MM.1S (cell line): ENCODE results near the gene CDH4.

Source experiments
- DNase-seq: peaks from one replicate; pipeline ENCODE4 v3.0.0-alpha.2; 2015
- H2AFZ ChIP-seq: fragments of 300-600 bp; sonication (generic); 2 replicates; pipeline ENCODE4 v1.6.0; 2016; ENCODE audit warnings: antibody characterized with exemption, low read length
- H3F3A ChIP-seq: fragments of 300-600 bp; sonication (generic); 2 replicates; pipeline ENCODE4 v1.6.1; 2016; ENCODE audit warnings: mild to moderate bottlenecking, antibody characterized with exemption, low read length, moderate library complexity, mixed read lengths; ENCODE audit not compliant: insufficient read depth
- H3K27ac ChIP-seq: fragments of 300-600 bp; sonication (generic); 2 replicates; pipeline ENCODE4 v1.5.1; 2016; ENCODE audit warnings: mild to moderate bottlenecking, low read length
- H3K27me3 ChIP-seq: fragments of 300-600 bp; sonication (generic); replicated peaks from 2 replicates; pipeline ENCODE4 v1.6.0; 2016; ENCODE audit warnings: low read length; ENCODE audit not compliant: insufficient read depth
- H3K36me3 ChIP-seq: fragments of 300-600 bp; sonication (generic); replicated peaks from 2 replicates; pipeline ENCODE4 v1.6.1; 2016; ENCODE audit warnings: mild to moderate bottlenecking, low read length, mixed read lengths; ENCODE audit not compliant: insufficient read depth
- H3K4me1 ChIP-seq: fragments of 300-600 bp; sonication (generic); 2 replicates; pipeline ENCODE4 v1.6.1; 2016; ENCODE audit warnings: low read length, mixed read lengths
- H3K4me2 ChIP-seq: fragments of 300-600 bp; sonication (generic); 2 replicates; pipeline ENCODE4 v1.6.0; 2016; ENCODE audit warnings: low read depth, low read length
- H3K4me3 ChIP-seq: fragments of 300-600 bp; sonication (generic); 2 replicates; pipeline ENCODE4 v1.5.1; 2016; ENCODE audit warnings: low read length, mixed read lengths
- H3K79me2 ChIP-seq: fragments of 300-600 bp; sonication (generic); 2 replicates; pipeline ENCODE4 v1.6.1; 2016; ENCODE audit warnings: mixed run types, low read length, mixed read lengths
- H3K9ac ChIP-seq: fragments of 300-600 bp; sonication (generic); 2 replicates; pipeline ENCODE4 v1.6.1; 2016; ENCODE audit warnings: low read length, mixed read lengths
- H3K9me2 ChIP-seq: fragments of 300-600 bp; sonication (generic); replicated peaks from 2 replicates; pipeline ENCODE4 v1.6.1; 2016; ENCODE audit warnings: mild to moderate bottlenecking, low read length, mixed read lengths; ENCODE audit not compliant: insufficient read depth
- H3K9me3 ChIP-seq: fragments of 300-600 bp; sonication (generic); replicated peaks from 2 replicates; pipeline ENCODE4 v1.6.1; 2016; ENCODE audit warnings: mild to moderate bottlenecking, low read length, mixed read lengths; ENCODE audit not compliant: insufficient read depth
- H4K20me1 ChIP-seq: fragments of 300-600 bp; sonication (generic); 2 replicates; pipeline ENCODE4 v1.6.1; 2016; ENCODE audit warnings: mild to moderate bottlenecking, low read length, moderate library complexity, mixed read lengths; ENCODE audit not compliant: insufficient read depth
- CTCF ChIP-seq: fragments of 300-600 bp; sonication (generic); IDR thresholded peaks from 2 replicates; pipeline ENCODE4 v1.5.1; 2016; ENCODE audit warnings: antibody characterized with exemption, low read length, mixed read lengths
- EZH2 ChIP-seq: fragments of 300-600 bp; sonication (generic); optimal IDR thresholded peaks from 2 replicates; pipeline ENCODE3; 2017; ENCODE audit warnings: low read depth, mild to moderate bottlenecking, antibody characterized with exemption, low read length, mixed read lengths
- EZH2phosphoT487 ChIP-seq: fragments of 300-600 bp; sonication (generic); IDR thresholded peaks from 2 replicates; pipeline ENCODE4 v1.6.1; 2018; ENCODE audit warnings: antibody characterized with exemption, low read length

The CDH4 gene

GRCh38 chr20:61728786-61729770 lies 477.0 kb downstream of the CDH4 start:
- Histone ChIP-seq H3K4me3 (no peak overlapping the region), H3K27me3 (peaks cover 55% of the 10 kb centered on the region), H3K9me3 (no peaks in the 10 kb centered on the region), H3K9ac (no peak overlapping the region), H4K20me1 (no peaks in the 10 kb centered on the region), H3K36me3 (no peaks in the 10 kb centered on the region), H3K9me2 (no peaks in the 10 kb centered on the region), H3K79me2 (no peaks in the 10 kb centered on the region), H3F3A (no peaks in the 10 kb centered on the region), H3K27ac (no peak overlapping the region), H2AFZ (no peak overlapping the region), H3K4me1 (no peaks in the 10 kb centered on the region), H3K4me2 (no peak overlapping the region)
- TF ChIP-seq EZH2 (no peak), CTCF (no peak), EZH2phosphoT487 (no peak)
- no peak for DNase-seq

GRCh38 chr20:61730631-61731362 lies 478.7 kb downstream of the CDH4 start:
- no peak overlapping the region for H3K9ac ChIP-seq
- no peaks in the 10 kb centered on the region for H3K36me3 ChIP-seq
- DNase-seq: no peak
- no peaks in the 10 kb centered on the region for H3K79me2 ChIP-seq
- no peak overlapping the region for H3K27ac ChIP-seq
- H2AFZ ChIP-seq: no peak overlapping the region
- H3K9me2 ChIP-seq: no peaks in the 10 kb centered on the region
- no peak overlapping the region for H3K4me2 ChIP-seq
- no peaks in the 10 kb centered on the region for H3K4me1 ChIP-seq
- H3K9me3 ChIP-seq: no peaks in the 10 kb centered on the region
- H4K20me1 ChIP-seq: no peaks in the 10 kb centered on the region
- no peak for TF ChIP-seq EZH2
- no peak for TF ChIP-seq CTCF
- no peak for TF ChIP-seq EZH2phosphoT487
- no peak overlapping the region for H3K4me3 ChIP-seq
- H3K27me3 ChIP-seq: peaks cover 72% of the 10 kb centered on the region
- no peaks in the 10 kb centered on the region for H3F3A ChIP-seq

DNA sequence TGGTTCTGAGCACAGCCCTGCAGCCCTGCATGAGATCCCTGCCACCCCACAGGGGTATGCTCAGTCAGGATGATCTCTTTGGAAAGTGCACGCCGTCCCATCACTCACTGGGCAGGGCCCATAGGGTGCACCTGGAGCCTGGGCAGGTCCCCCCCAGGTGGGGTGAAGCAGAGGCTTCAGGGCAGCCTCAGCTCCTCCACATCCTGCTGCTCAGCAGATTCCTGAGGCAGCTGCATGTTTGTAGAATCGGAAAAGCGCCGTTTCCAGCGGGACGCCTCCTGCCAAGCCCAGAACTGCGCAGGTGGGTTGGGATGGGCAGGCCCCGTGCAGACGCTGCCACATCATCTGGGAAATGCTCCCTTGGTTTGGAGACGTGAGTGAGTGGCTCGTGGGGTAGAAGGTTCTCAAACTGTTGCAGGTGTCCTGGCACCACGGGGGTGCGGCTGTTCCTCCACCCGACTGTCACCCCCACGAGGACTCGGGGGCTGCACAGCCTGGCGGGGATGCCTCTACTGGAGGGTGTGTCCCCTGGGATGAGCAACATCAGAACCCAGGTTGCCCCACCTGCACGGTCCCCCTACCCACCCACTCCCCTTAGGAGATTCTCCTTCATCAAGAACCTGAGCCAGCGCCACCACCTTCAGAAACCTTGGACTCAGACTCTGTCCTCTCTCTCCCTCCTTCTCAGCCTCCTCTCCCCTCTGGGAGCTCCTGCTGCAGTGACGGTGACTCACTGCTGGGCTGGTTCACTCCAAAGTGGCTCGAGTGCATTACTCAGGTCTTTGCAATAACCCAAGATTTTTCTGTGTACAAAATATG lies 479.5 kb downstream of the CDH4 start:
- H3K4me3 ChIP-seq: no peak overlapping the region
- no peaks in the 10 kb centered on the region for H3F3A ChIP-seq
- no peaks in the 10 kb centered on the region for H3K79me2 ChIP-seq
- DNase-seq: no peak
- H3K4me1 ChIP-seq: no peaks in the 10 kb centered on the region
- peaks cover 78% of the 10 kb centered on the region for H3K27me3 ChIP-seq
- H3K9ac ChIP-seq: no peak overlapping the region
- H3K36me3 ChIP-seq: no peaks in the 10 kb centered on the region
- H3K4me2 ChIP-seq: no peak overlapping the region
- no peaks in the 10 kb centered on the region for H3K9me2 ChIP-seq
- no peak overlapping the region for H3K27ac ChIP-seq
- H2AFZ ChIP-seq: no peak overlapping the region
- TF ChIP-seq EZH2: no peak
- TF ChIP-seq EZH2phosphoT487: no peak
- TF ChIP-seq CTCF: no peak
- H4K20me1 ChIP-seq: no peaks in the 10 kb centered on the region
- no peaks in the 10 kb centered on the region for H3K9me3 ChIP-seq
